SK-N-SH (cell line): ENCODE data around the gene RNF167. TPM values are rescaled to one million over a fixed set of nuclear protein-coding genes. Genes with fewer than 3 reads are reported as not detected.

Source experiments
- CTCF ChIA-PET: fragments of 300-600, 350-600 bp; formaldehyde crosslinking; extraction: SDS; loops from one replicate; lab custom pipeline; 2021; lab: Yijun Ruan, JAX
- POLR2A ChIA-PET: fragments of 350-600 bp; sonication (Branson Sonifier 250); formaldehyde crosslinking; extraction: SDS; loops from one replicate; lab custom pipeline; 2020; ENCODE audit warnings: antibody characterized with exemption, inconsistent platforms; lab: Yijun Ruan, JAX
- DNase-seq: peaks from one replicate; pipeline ENCODE4 v3.0.0; 2012
- H2AFZ ChIP-seq: fragments of 200-600 bp; sonication (generic); 2 replicates; pipeline ENCODE4 v1.8.1; 2016; ENCODE audit warnings: antibody characterized with exemption, mild to moderate bottlenecking, low read depth
- H3F3A ChIP-seq: fragments of 200-600 bp; sonication (generic); replicated peaks from 2 replicates; pipeline ENCODE3; 2016; ENCODE audit warnings: antibody characterized with exemption, mild to moderate bottlenecking; ENCODE audit not compliant: insufficient read depth
- H3K27ac ChIP-seq, 2 experiments: fragments of 200-500 bp in 1 of 2; fragments of 200-600 bp in 1 of 2; sonication (Bioruptor generic) in 1 of 2; sonication (generic), shearing (Covaris generic) in 1 of 2; 2 replicates each; pipeline versions ENCODE4 v1.5.1 to v1.6.1; 2014 to 2016; ENCODE audit warnings: low read depth in 2 of 2, inconsistent platforms in 1 of 2, low read length in 1 of 2, mild to moderate bottlenecking in 1 of 2, mixed read lengths in 1 of 2
- H3K27me3 ChIP-seq: fragments of 200-600 bp; sonication (generic), shearing (Covaris generic); 2 replicates; pipeline ENCODE4 v1.6.1; 2016; ENCODE audit warnings: mixed run types; ENCODE audit not compliant: insufficient read depth
- H3K36me3 ChIP-seq, 2 experiments: fragments of 200-500 bp in 1 of 2; fragments of 200-600 bp in 1 of 2; sonication (Bioruptor generic) in 1 of 2; sonication (generic) in 1 of 2; replicated peaks in 1 of 2; 2 replicates each; pipeline versions ENCODE3 to v1.5.1; 2014 to 2016; ENCODE audit warnings: low read length in 1 of 2, mild to moderate bottlenecking in 1 of 2; ENCODE audit not compliant: insufficient read depth in 2 of 2, control insufficient read depth in 1 of 2
- H3K4me1 ChIP-seq, 2 experiments: fragments of 200-500 bp in 1 of 2; fragments of 200-600 bp in 1 of 2; sonication (Bioruptor generic) in 1 of 2; sonication (generic), shearing (Covaris generic) in 1 of 2; 2 replicates each; pipeline versions ENCODE4 v1.5.1 to v1.6.1; 2014 to 2016; ENCODE audit warnings: low read depth in 1 of 2, low read length in 1 of 2, mixed run types in 1 of 2; ENCODE audit not compliant: insufficient read depth in 2 of 2, control insufficient read depth in 1 of 2
- H3K4me2 ChIP-seq: fragments of 200-600 bp; sonication (generic), shearing (Covaris generic); 2 replicates; pipeline ENCODE4 v1.6.1; 2017; ENCODE audit warnings: mixed run types
- H3K4me3 ChIP-seq, 2 experiments: fragments of 200-500 bp in 1 of 2; fragments of 200-600 bp in 1 of 2; sonication (Bioruptor generic) in 1 of 2; sonication (generic), shearing (Covaris generic) in 1 of 2; 2 replicates each; pipeline versions ENCODE4 v1.5.1 to v1.8.1; 2014 to 2016; ENCODE audit warnings: low read depth in 2 of 2, inconsistent platforms in 1 of 2, low read length in 1 of 2, mild to moderate bottlenecking in 1 of 2, mixed read lengths in 1 of 2, moderate library complexity in 1 of 2
- H3K79me2 ChIP-seq: fragments of 200-600 bp; sonication (generic); 2 replicates; pipeline ENCODE4 v1.8.1; 2017; ENCODE audit warnings: mild to moderate bottlenecking; ENCODE audit not compliant: insufficient read depth
- H3K9ac ChIP-seq: fragments of 200-600 bp; sonication (generic); 2 replicates; pipeline ENCODE4 v1.6.1; 2017; ENCODE audit warnings: mixed run types
- H3K9me2 ChIP-seq: fragments of 200-600 bp; sonication (generic); 2 replicates; pipeline ENCODE4 v1.6.1; 2017; ENCODE audit warnings: mixed run types
- H3K9me3 ChIP-seq: fragments of 200-600 bp; sonication (generic); 2 replicates; pipeline ENCODE4 v1.6.1; 2017; ENCODE audit warnings: mixed run types, mild to moderate bottlenecking, moderate library complexity
- H4K20me1 ChIP-seq: fragments of 200-600 bp; sonication (generic); 2 replicates; pipeline ENCODE4 v1.6.1; 2017; ENCODE audit warnings: mild to moderate bottlenecking, mixed run types; ENCODE audit not compliant: insufficient read depth
- CHD2 ChIP-seq: fragments of 150-350 bp; IDR thresholded peaks from 2 replicates; pipeline ENCODE4 v1.6.1; 2018; ENCODE audit warnings: low read length; ENCODE audit not compliant: partially characterized antibody
- EP300 ChIP-seq, 2 experiments: IDR thresholded peaks; 2 replicates each; pipeline versions ENCODE4 v1.4.0 to v1.6.1; 2012; ENCODE audit warnings: borderline replicate concordance in 1 of 2, low read depth in 1 of 2, low read length in 1 of 2
- FOSL2 ChIP-seq: IDR thresholded peaks from 2 replicates; pipeline ENCODE4 v1.4.0; 2012; ENCODE audit warnings: low read depth, mild to moderate bottlenecking, moderate library complexity, borderline replicate concordance
- FOXJ3 ChIP-seq: sonication (generic); formaldehyde crosslinking; IDR thresholded peaks from 2 replicates; pipeline ENCODE4 v1.5.1; 2020; ENCODE audit warnings: mild to moderate bottlenecking, missing genetic modification reagents
- FOXM1 ChIP-seq: IDR thresholded peaks from 2 replicates; pipeline ENCODE4 v1.4.0; 2012; ENCODE audit warnings: low read depth, mild to moderate bottlenecking
- GATA2 ChIP-seq: sonication (generic); formaldehyde crosslinking; IDR thresholded peaks from 2 replicates; pipeline ENCODE4 v1.5.0; 2020; ENCODE audit warnings: mild to moderate bottlenecking, missing genetic modification reagents
- IRF3 ChIP-seq: fragments of 150-350 bp; IDR thresholded peaks from 2 replicates; pipeline ENCODE4 v1.6.1; 2016; ENCODE audit warnings: mild to moderate bottlenecking, low read depth, low read length
- JUND ChIP-seq: IDR thresholded peaks from 2 replicates; pipeline ENCODE4 v1.4.0; 2012
- MEF2A ChIP-seq: IDR thresholded peaks from 2 replicates; pipeline ENCODE4 v1.4.0; 2012; ENCODE audit warnings: low read depth, borderline replicate concordance
- NFIC ChIP-seq: IDR thresholded peaks from 2 replicates; pipeline ENCODE4 v1.4.0; 2012; ENCODE audit warnings: borderline replicate concordance
- NRF1 ChIP-seq: IDR thresholded peaks from 2 replicates; pipeline ENCODE4 v1.6.1; 2012; ENCODE audit warnings: low read depth, mild to moderate bottlenecking, low read length
- POLR2AphosphoS5 ChIP-seq: IDR thresholded peaks from 2 replicates; pipeline ENCODE4 v1.6.1; 2012; ENCODE audit warnings: low read depth, low read length
- RFX5 ChIP-seq: IDR thresholded peaks from 2 replicates; pipeline ENCODE4 v1.6.1; 2012; ENCODE audit warnings: mild to moderate bottlenecking, improper control_type of control experiment, low read length
- RXRA ChIP-seq: IDR thresholded peaks from 2 replicates; pipeline ENCODE4 v1.4.0; 2012; ENCODE audit warnings: low read depth, mild to moderate bottlenecking, borderline replicate concordance
- SIN3A ChIP-seq: IDR thresholded peaks from 2 replicates; pipeline ENCODE4 v1.6.1; 2012; ENCODE audit warnings: low read depth, mild to moderate bottlenecking, low read length, moderate library complexity, borderline replicate concordance
- TAF1 ChIP-seq: IDR thresholded peaks from 2 replicates; pipeline ENCODE4 v1.6.1; 2012; ENCODE audit warnings: low read depth, mild to moderate bottlenecking, low read length, moderate library complexity, borderline replicate concordance
- TEAD4 ChIP-seq: IDR thresholded peaks from 2 replicates; pipeline ENCODE4 v1.4.0; 2012; ENCODE audit warnings: mild to moderate bottlenecking, borderline replicate concordance; ENCODE audit not compliant: insufficient read depth
- USF1 ChIP-seq: IDR thresholded peaks from 2 replicates; pipeline ENCODE4 v1.4.0; 2012; ENCODE audit warnings: low read depth, borderline replicate concordance
- USF2 ChIP-seq: fragments of 150-350 bp; IDR thresholded peaks from 2 replicates; pipeline ENCODE4 v1.6.1; 2017; ENCODE audit warnings: antibody characterized with exemption, low read length, low read depth, borderline replicate concordance
- YY1 ChIP-seq: IDR thresholded peaks from 2 replicates; pipeline ENCODE4 v1.4.0; 2012; ENCODE audit warnings: low read depth, mild to moderate bottlenecking
- WGBS: methylation state at CpG from one replicate; pipeline ENCODE4 v1.1.6; 2017; ENCODE audit warnings: low lambda C conversion rate; 5-methylcytosine and 5-hydroxymethylcytosine counted together
- polyA plus RNA-seq, 3 experiments: library from polyadenylated mRNA; depleted of rRNA; stranded (reverse); fragments of >200 nt; gene quantifications; 2 replicates each; pipeline ENCODE4 v1.2.3, GENCODE V29; 2012

The RNF167 gene
- polyA plus RNA-seq, 1 of the 3 experiments (the other 2 are of a cell fraction) = 115 TPM

- Histone ChIP-seq H3K9me2 (no peaks in the 10 kb centered on the region), H3K27ac (no peak overlapping the region), H4K20me1 (no peaks in the 10 kb centered on the region), H3K9me3 (no peaks in the 10 kb centered on the region), H3K27me3 (no peaks in the 10 kb centered on the region), H3K79me2 (peaks cover 18% of the 10 kb centered on the region), H3K4me3 (no peak overlapping the region), H2AFZ (no peak overlapping the region), H3F3A (peaks cover 7% of the 10 kb centered on the region), H3K9ac (no peak overlapping the region), H3K4me1 (peaks cover 9 to 14% of the 10 kb centered on the region in 2 experiments; a peak in 2 of 4 replicates), H3K4me2 (no peak overlapping the region), H3K36me3 (peaks cover 23 to 42% of the 10 kb centered on the region in 2 experiments)
- no peak for DNase-seq
- CTCF ChIA-PET = interaction anchor here (1.1 to 6.6 kb wide), 5 partner anchors 7 to 89 kb away, joined by 3 to 52 read pairs (median 4); partner anchors contain the start of genes CHRNE and KIF1C
- 89% methylated on average over 8 of the region's 10 CpGs for WGBS
- no peak for TF ChIP-seq GATA2 (CRISPR knock-in tag)
- no peak for TF ChIP-seq NFIC
- no peak for TF ChIP-seq RXRA
- TF ChIP-seq SIN3A = no peak
- TF ChIP-seq IRF3 = no peak
- TF ChIP-seq TEAD4 = no peak
- no peak for TF ChIP-seq JUND
- TF ChIP-seq USF2 = no peak
- TF ChIP-seq POLR2AphosphoS5 = no peak
- no peak for TF ChIP-seq FOXM1
- TF ChIP-seq, all 33 proteins: peak for 0
- POLR2A ChIA-PET = no interaction called here
Measured at GRCh38 chr17:4973256-4974114, 33.4 kb downstream of the RNF167 start.

GRCh38 chr17:4974115-4974670 is 34.1 kb downstream of the RNF167 start:
- H3F3A ChIP-seq = peaks cover 4% of the 10 kb centered on the region
- WGBS = 91% methylated on average over 9 of the region's 9 CpGs
- CTCF ChIA-PET = interaction anchor here (1.0 to 3.0 kb wide), 4 partner anchors 13 to 89 kb away, joined by 3 to 10 read pairs (median 5); partner anchors contain the start of gene CAMTA2

More at GRCh38 chr17:4974115-4974670, 34.1 kb downstream of the RNF167 start:
- Histone ChIP-seq H3K27me3 (no peaks in the 10 kb centered on the region), H3K4me1 (peaks cover 9 to 10% of the 10 kb centered on the region in 2 experiments; a peak in 2 of 4 replicates), H3K27ac (no peak overlapping the region), H4K20me1 (no peaks in the 10 kb centered on the region), H3K4me2 (no peak overlapping the region), H3K36me3 (peaks cover 24 to 45% of the 10 kb centered on the region in 2 experiments), H3K9me3 (no peaks in the 10 kb centered on the region), H2AFZ (no peak overlapping the region), H3K79me2 (peaks cover 11% of the 10 kb centered on the region), H3K9me2 (no peaks in the 10 kb centered on the region), H3K4me3 (no peak overlapping the region), H3K9ac (no peak overlapping the region)
- POLR2A ChIA-PET = no interaction called here
- TF ChIP-seq MEF2A (no peak), NFIC (no peak), RFX5 (no peak), FOXJ3 (CRISPR knock-in tag) (no peak), NRF1 (no peak), EP300 (IDR thresholded peaks at IDR 0.05; ENCODE audit: borderline replicate concordance in 1 of 2, low read depth in 1 of 2, low read length in 1 of 2) (no peak), FOSL2 (no peak), SIN3A (no peak), TAF1 (no peak), CHD2 (no peak), USF1 (no peak), YY1 (no peak), RXRA (no peak), IRF3 (no peak), GATA2 (CRISPR knock-in tag) (no peak), POLR2AphosphoS5 (no peak)
- DNase-seq = no peak
